Measurements from ENCODE around the gene RBM44.
"Not testable (repeated sequence)": the region's sequence is repeated elsewhere in the genome, so short reads cannot be mapped to it uniquely, and the experiment has no call there.

Gene RBM44

DNA sequence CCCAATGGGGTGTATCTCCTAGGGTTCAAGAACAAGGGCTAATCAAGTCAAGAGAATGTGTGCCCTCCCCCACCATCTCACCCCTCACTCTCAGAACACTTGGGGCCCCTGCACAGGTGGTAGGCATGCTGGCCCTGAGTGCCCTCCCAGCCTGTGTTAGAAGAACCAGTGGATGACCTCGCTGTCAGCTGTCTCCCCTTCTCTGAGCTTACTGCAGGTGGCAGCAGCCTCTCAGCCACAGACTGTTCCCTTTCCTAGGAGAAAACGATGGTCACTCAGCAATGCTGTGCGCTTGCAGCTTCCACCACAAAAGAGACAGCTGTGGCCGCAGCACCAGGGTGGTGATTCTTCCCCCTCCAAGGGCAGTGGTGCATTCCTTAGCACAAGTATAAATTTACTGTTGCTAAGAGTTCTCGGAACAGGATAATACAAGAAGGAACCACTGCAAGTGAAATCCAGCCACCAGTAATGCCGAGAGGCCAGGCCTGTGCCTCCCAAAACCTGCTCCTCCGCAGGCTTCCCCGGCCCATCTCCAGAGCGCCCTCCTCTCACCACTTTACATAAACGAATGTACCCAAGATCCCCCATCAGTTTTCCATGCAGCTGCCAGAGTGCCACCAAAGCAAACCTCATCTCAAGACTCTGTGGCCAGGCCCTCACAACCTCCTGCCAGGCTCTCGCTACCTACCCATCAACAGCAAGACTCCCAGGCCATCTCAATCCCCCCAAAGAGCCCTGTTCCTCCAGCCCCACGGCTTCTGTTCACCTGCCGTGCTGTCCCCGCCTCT lies 59.9 kb downstream of the RBM44 start:
- no peak for DNase-seq (ENCODE audit: low read depth)

DNA sequence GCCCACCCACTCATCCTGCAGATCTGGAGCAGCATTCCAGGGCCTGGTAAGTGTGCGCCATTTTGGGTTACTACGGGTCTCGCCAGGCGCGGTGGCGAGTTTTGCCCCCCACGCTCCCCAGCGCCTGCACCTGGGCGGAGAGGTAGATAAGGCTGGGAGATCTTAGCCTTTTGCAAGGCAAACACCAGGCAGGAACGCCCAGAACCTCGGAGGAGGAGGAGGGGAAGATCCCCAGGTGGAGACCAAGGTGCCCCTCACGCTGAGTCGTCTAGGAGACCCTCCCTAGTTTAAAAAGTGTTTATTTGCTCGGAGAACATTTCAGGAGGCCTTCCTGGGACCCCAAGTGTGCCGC lies 60.5 kb downstream of the RBM44 start:
- no peak for DNase-seq (ENCODE audit: low read depth)

DNA sequence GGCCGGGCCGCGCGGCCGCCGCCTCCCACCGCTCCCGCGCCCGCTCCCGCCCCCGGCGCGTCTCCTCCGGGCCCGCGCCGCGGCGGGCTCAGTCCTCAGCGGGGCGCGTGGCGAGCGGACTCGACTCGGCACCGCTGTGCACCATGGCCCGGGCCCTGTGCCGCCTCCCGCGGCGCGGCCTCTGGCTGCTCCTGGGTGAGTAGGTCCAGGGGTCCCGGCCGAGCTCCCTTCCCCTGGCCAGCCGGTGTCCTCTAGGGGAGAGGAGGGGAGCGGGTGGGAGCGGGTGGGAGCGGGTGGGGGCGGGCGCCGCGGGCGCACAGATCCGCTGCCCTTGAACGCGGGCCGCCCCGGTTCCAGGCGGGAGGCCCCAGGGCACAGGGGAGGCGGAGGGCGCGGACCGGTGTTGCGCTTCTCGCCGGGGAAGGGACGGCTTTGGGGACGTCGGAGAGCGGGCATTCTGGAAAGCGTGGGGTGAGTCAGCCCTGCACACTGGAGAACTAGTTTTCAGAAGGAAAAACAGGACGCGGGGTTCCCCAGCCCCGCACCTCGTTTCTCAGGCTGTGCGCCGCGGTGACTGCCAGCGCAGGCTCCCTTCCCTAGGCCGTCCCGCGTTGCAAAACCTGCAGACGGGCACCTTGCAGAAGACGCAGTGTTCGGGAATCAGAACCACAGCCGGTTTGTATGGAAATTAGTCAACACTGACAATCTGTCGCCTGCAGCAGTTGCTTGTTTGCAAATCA lies 61.1 kb downstream of the RBM44 start, which contains the start of gene RAMP1:
RAMP1 (plus strand) TSS at position 91 of the 740 bp plus-strand sequence; CDS start at position 144, 53 bp downstream.
- no peak for DNase-seq (ENCODE audit: low read depth)

- no peak for DNase-seq (ENCODE audit: low read depth)
Observed at GRCh38 chr2:237860273-237860935, 61.8 kb downstream of the RBM44 start.

DNA sequence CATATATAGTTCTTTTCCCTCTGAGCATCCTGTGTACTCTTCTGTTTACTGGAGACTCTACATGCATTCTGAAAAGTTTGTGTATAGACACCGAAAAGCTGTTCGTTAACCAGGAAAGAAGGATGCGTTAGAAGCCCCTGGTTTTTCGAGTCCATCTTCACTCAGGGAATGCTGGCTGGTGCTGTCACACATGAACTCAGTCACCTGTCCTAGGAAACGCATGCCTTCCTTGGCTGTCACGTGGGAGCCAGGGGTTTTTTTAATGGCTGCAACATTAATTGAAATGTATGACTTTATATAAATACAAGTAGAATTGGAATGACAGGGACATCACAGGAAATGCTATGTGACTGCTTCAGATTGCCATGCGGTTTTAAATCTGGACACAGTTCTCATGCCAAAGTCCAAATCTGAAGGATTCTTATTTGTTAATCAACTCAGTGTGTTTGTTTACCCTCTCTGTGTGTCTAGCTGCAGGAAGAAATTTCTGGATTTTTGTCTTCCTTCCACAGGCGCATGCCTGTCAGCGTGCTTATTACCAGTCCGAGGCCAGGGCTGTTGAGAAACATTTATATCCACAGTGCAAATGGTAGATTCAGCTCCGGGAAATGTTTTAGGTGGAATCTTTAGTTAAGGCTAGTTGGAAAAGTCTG lies 63.4 kb downstream of the RBM44 start:
- no peak for DNase-seq (ENCODE audit: low read depth)

DNA sequence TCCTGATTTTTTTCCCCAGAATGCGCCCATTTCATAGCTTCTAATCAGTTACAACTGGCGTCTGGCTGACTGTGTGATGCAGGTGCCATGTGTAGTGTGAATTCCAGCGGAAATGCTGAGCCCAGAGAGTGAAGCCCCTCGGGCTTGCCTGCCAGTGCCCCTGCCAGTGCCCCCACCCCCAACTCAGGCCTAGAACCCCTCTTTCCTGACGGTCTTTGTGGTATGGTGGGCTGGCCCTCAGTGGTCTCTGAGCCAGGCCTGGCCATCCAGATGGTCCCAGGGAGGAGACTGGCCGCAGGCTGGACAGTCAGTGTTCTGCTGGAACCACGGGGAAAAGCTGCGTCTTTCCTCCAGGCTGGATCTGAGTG lies 63.9 kb downstream of the RBM44 start:
- DNase-seq (ENCODE audit: low read depth): no peak

GRCh38 chr2:237863102-237863511 lies 64.5 kb downstream of the RBM44 start:
- no peak for DNase-seq (ENCODE audit: low read depth)

DNA sequence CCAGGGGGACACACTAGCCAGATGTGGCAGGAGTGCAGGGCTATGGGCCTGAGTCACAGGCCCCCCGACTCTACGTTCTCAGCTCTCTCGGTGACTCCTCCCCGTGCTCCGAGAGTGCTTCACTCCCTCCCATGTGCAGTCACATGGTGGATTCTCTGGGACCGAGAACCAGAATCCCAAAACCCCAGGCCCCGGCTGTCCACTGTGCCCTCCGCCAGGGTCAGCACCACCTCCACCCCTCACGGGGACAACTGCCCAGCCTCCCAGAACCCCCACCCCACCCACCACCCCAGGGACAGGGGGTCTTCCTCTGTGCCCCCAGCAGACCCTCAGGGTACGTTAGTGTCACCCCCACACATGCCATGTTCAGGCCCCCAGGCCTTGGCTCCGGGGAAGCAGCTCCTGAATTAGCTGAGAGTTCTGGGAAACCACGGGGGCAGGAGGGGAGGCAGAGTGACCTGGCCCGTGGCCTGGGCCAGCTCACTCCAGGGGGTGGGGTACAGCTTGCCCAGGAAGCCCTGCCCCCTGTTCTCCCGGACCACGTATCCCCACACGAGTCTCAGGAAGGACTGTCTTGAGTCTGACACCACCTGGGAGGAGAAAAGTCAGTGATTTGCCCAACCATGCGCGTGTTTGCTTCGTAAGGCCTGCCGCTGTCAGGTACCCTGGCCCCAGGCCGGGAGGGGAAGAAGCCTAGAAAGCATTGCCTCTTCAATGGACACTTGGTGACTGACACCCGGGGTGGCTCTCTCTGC lies 65.3 kb downstream of the RBM44 start:
- DNase-seq (ENCODE audit: low read depth): no peak

DNA sequence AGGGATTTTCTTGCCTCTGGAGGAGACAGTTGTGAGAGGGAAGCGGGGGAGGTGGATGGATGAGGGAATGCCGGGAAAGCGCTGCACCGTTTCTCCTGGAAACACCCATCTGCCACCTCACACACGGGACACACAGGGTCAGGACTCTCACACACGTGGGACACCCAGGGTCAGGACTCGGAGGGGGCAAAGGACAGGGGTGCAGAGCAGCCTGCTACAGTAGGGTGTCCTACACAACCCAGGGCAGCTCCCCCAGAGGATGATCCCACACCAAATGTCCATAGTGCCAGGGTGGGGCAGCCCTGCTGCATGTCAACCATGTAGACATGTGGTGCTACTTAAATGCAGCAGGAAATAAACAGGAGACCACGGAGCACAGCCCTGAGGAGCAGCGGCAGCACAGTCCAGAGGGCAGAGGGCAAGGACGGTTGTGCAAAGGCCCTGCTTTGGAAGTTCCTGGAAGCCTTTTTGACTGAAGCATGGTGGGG lies 65.9 kb downstream of the RBM44 start:
- no peak for DNase-seq (ENCODE audit: low read depth)

DNA sequence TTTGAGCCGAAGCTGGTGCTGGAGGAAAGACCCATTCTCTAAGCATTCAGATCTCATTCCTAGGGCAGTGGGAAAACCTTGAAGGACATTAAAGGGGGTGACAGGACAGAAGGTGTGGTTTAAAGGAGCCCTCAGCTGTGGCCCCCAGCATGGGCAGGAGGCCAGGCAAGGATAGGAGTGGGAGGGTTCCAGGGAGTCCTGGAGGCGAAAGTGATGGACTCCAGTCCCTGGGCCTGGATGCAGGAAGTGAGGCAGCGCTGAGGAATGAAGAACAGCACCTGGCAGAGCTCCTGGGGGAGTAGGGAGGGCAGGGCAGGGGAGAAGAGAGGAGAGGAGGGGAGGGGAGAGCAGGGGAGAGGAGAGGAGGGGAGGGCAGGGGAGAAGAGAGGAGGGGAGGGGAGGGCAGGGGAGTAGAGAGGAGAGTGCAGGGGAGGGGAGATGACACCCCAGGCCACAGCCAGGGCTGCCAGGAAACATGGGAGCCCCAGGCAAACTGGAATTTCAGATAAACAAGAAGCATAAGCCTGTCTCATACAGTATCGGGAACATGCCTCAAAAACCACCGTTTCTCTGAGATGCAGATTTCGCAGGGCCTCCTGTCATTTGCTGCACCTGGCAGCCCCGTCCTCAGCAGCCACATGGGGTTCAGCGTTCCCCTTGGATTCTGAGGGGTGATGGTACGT lies 66.5 kb downstream of the RBM44 start:
- DNase-seq (ENCODE audit: low read depth): no peak

- no peak for DNase-seq (ENCODE audit: low read depth)
Observed at GRCh38 chr2:237865623-237866041, 67.1 kb downstream of the RBM44 start.

- no peak for DNase-seq (ENCODE audit: low read depth)
Observed at GRCh38 chr2:237866101-237866621, 67.6 kb downstream of the RBM44 start.

DNA sequence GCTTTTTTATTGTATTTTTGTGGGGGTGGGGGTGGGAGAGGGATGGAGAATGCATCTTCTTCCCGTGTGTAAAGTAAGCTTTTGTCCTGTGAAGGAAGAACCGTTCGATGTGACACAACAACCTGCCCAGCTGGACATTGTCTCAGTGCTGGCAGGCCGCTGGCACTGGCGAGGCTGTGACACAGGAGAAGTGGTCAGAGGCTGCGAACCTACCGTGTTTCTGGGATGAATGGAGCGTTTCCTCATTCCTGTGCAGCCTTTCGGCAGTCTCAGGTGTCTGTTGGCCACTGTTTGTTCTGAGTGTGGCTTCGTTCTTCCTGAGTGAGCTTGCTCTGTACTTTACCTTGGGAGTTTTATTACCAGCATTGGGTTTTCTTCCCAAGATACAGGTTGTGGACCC lies 68.9 kb downstream of the RBM44 start:
- DNase-seq (ENCODE audit: low read depth): no peak

DNA sequence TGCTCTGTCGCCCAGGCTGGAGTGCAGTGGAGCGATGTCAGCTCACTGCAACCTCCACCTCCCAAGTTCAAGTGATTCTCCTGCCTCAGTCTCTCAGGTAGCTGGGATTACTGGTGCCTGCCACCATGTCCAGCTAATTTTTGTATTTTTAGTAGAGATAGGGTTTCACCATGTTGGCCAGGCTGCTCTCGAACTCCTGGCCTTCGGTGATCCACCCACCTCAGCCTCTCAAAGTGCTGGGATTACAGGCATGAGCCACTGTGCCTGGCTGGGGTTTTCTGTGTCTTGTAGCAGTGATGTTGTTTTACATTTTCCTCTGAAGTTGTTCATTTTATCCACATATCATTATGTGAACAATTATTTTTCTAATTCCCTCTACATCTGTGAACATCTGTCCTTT lies 69.5 kb downstream of the RBM44 start:
- DNase-seq (ENCODE audit: low read depth): not testable (repeated sequence)

DNA sequence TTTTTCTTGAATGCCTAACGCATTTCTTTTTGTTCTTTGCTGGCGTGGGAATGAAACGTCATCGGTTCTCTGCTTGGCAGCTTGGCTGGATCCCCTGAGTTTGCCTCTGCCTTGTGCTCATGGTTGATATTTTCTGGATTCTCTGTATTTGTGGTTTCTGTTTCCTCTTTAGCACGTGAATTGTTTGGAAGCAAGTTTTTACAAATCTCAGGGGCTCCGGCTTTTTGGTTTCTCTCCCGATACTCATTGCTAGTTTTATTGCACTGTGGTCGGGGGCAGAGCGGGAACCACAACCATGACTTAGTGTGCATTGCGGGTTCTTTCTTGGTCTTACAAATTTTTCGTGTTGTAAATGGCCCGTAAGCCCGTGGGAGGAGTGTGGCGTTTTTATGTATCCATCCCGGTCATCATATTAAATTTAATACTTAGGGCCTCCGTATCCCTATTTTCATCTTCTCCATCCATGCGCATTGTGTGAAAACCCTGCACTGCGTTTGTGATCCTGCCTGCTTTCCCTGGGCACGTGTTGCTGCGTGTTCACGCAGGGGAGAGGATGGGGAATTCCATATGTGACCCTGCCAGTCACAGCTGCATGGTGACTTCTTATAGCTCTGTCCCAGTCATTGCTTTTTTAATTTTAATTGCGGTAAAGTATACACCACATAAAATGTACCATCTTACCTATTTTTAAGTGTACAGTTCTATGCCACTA lies 70.2 kb downstream of the RBM44 start:
- no peak for DNase-seq (ENCODE audit: low read depth)

DNA sequence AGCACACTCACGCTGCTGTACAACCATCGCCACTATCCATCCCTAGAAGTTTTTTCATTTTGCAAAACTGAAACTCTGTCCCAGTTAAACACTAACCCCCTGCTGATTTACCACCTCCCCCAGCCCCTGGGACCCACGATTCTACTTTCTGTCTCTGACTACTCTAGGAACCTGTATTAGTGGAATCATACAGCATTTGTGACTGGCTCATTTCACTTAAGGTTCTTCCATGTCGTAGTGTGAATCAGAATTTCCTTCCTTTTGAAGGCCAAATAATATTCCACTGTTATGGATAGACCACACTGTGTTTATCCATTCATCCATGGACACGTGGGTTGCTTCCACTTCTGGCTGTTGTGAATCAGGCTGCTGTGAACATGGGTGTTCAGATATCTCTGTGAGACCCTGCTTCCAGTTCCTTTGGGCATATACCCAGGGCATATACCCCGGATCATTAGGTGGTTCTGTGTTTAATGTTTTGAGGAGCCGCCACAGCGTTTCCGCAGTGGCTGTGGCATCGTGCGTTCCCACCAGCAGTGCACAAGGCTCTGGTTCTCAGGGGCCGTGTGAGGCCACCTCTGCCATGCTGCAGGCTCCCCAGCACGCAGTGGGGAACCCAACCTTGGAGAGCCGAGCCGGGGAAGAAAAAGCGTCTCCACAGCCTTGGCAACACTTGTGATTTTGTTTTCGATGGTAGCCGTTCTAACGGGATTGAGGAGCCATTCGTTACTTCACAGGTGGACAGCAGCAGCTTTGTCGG lies 70.9 kb downstream of the RBM44 start:
- DNase-seq (ENCODE audit: low read depth): no peak

- no peak for DNase-seq (ENCODE audit: low read depth)
Observed at GRCh38 chr2:237870126-237870525, 71.5 kb downstream of the RBM44 start.

DNA sequence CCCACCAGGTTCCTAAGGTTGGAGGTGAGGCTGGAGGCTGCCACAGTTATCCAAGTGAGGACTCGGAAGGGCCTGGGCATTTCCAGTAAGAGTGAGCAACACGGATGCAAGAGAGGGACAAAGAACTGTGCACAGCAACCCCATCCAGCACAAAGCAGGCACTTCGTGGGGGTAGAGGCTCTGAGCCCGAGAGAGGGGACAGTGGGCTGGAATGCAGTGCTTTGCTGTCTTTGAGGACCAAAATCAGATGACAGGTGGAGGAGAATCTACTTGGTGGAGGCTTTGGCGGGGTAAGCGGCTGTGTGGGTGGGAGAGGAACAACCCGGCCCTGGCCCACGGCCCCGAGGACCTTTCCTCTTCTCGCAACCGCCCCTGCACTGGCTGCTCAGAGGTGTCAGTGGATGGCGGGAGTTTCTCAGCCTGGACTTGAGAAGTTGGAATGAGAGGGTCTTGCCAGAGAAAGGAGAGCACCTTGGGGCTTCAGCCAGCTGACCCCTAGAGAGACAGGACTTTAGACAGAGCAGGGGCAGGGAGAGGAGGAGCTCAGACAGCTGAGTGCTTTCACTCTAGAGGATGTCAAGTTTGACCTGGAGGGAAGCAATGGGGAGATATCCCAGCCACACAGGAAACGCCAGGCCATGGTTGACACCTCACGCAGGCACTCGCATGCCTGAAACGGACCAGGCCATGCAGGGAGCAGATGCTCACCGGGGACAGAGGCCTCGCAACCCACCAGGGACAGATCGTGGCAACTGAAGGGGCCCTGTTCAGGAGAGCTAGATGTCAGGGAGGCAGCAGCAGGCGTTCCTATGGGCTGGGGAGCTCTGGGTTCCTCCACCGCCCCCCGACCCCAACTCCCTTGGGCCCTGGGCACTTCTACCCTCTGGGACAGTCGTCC lies 72.4 kb downstream of the RBM44 start:
- no peak for DNase-seq (ENCODE audit: low read depth)
